IPS-NIHi7 (cell line): ENCODE measurements around the gene TBC1D16.

Experiments used
- DNase-seq: peaks from one replicate; pipeline ENCODE4 v3.0.0; 2012; ENCODE audit warnings: mixed read lengths; ENCODE audit errors: extremely low spot score

TBC1D16 gene

GRCh38 chr17:79888811-79889634 lies 146.6 kb downstream of the TBC1D16 start:
- DNase-seq, result no peak

GRCh38 chr17:79888009-79888540 lies 147.6 kb downstream of the TBC1D16 start:
- DNase-seq, result no peak

GRCh38 chr17:79887451-79887991 lies 148.2 kb downstream of the TBC1D16 start:
- no peak for DNase-seq

DNA sequence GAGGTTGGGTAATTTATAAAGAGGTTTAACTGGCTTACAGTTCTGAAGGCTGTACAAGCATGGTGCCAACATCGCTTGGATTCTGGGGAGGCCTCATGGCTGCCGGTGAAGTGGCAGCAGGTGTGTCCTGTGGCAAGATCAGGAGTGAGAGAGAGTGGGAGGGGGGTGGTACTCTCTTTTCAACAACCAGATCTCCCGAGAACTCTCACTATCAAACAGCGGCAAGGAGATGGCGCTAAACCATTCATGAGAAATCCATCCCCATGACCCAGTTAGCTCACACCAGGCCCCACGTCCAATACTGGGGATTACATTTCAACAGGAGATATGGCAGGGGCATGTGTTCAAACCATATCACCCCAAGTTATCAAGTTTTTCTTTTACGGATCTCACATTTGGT lies 152.5 kb downstream of the TBC1D16 start:
- no peak for DNase-seq
